Stimulated activated naive CD4-positive, alpha-beta T cell (primary cell): ENCODE measurements around the gene SLC39A9.

Experiments used
- DNase-seq, 6 experiments: peaks; one replicate each; lab custom pipeline; 2025; lab: John Stamatoyannopoulos, UW

SLC39A9 gene

GRCh38 chr14:69500736-69501135, 102.2 kb downstream of the SLC39A9 start:
- DNase-seq: no peak

DNA sequence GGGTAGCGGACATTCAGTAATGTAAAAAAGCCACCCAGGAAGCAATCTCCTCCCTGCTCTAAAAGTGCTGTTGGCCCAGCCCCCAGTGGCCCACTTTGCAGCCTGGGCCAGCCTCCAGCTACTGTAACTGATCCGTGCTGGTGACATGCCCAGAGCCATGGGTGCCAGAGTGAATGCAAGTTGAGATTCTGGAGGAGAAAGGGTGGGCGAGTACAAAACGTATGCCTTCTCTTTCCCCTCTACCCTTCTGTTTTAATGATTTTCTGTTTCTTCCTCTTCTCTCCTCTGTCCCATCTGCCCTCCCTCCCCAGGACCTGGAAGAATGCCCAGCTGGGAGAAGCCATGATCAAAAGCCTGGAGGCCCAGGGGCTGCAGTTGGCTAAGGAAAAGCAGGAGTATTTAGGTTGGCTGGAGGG, 102.9 kb downstream of the SLC39A9 start:
- no peak for DNase-seq

GRCh38 chr14:69504775-69505174, 106.3 kb downstream of the SLC39A9 start:
- no peak for DNase-seq

GRCh38 chr14:69505338-69506240, 107.1 kb downstream of the SLC39A9 start:
- no peak for DNase-seq

DNA sequence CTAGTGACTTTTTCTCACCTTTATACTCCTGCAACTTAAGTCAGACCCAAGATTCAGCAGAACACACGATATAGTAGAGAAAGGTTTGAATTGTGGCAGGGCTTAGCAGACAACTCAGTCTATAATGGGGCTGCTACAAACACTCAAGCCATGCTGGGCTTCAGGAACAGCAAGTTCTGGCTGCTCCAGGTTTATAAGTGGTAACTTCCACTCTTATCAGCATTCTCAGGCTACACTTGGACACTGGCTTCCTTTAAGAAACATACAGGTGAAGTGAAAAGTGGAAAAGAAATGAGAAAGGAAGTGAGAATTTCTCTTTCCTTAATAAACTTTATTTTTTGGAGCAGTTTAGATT, 107.7 kb downstream of the SLC39A9 start:
- no peak for DNase-seq
